Right hindlimb (tissue), 1 donor: ENCODE data around the gene MPRIP.

Experiments used
- DNase-seq: peaks from one replicate; pipeline ENCODE4 v3.0.0-alpha.2; 2018

Gene MPRIP

GRCh38 chr17:17089796-17090641, 47.8 kb downstream of the MPRIP start:
- peak; percentile 6 for DNase-seq

GRCh38 chr17:17090642-17091103, 48.4 kb downstream of the MPRIP start:
- DNase-seq, result no peak

- DNase-seq, result no peak
These were observed 49.0 kb downstream of the MPRIP start for GRCh38 chr17:17091276-17091675.

GRCh38 chr17:17091856-17092756, 49.8 kb downstream of the MPRIP start:
- DNase-seq, result no peak

- DNase-seq, result no peak
These were observed 51.5 kb downstream of the MPRIP start for GRCh38 chr17:17093764-17094163.

- DNase-seq, result no peak
These were observed 54.4 kb downstream of the MPRIP start for GRCh38 chr17:17096438-17097178.

- no peak for DNase-seq
These were observed 55.6 kb downstream of the MPRIP start for GRCh38 chr17:17097763-17098345.

GRCh38 chr17:17098551-17099179, 56.4 kb downstream of the MPRIP start:
- peak; percentile 84 for DNase-seq

GRCh38 chr17:17102176-17102575, 59.9 kb downstream of the MPRIP start:
- DNase-seq, result no peak

GRCh38 chr17:17103160-17103559, 60.9 kb downstream of the MPRIP start:
- no peak for DNase-seq

- DNase-seq, result no peak
These were observed 61.8 kb downstream of the MPRIP start for GRCh38 chr17:17104036-17104435.

GRCh38 chr17:17104494-17104893, 62.2 kb downstream of the MPRIP start:
- DNase-seq, result no peak

GRCh38 chr17:17105976-17106375, 63.7 kb downstream of the MPRIP start:
- no peak for DNase-seq

- no peak for DNase-seq
These were observed 64.5 kb downstream of the MPRIP start for GRCh38 chr17:17106756-17107155.

- DNase-seq, result no peak
These were observed 65.0 kb downstream of the MPRIP start for GRCh38 chr17:17107281-17107680.

- no peak for DNase-seq
These were observed 65.7 kb downstream of the MPRIP start for GRCh38 chr17:17107891-17108431.

- DNase-seq, result no peak
These were observed 66.3 kb downstream of the MPRIP start for GRCh38 chr17:17108451-17109049.

- DNase-seq, result no peak
These were observed 67.0 kb downstream of the MPRIP start for GRCh38 chr17:17109256-17109655.

- DNase-seq, result no peak
These were observed 67.7 kb downstream of the MPRIP start for GRCh38 chr17:17109907-17110306.

- DNase-seq, result no peak
These were observed 68.3 kb downstream of the MPRIP start for GRCh38 chr17:17110520-17110919.
